HepG2 (cell line): ENCODE results near the gene SLC26A5. TPM values are rescaled to one million over a fixed set of nuclear protein-coding genes. Genes with fewer than 3 reads are reported as not detected.

ENCODE experiments used
- ASH2L ChIP-seq: fragments of 300-600, 200-600 bp; sonication (generic); IDR thresholded peaks from 2 replicates; pipeline ENCODE4 v1.7.0; 2017; ENCODE audit warnings: low read depth, mild to moderate bottlenecking, moderate library complexity, mixed read lengths, low read length; ENCODE audit not compliant: insufficient read length
- DDIT3 ChIP-seq: sonication (generic); formaldehyde crosslinking; IDR thresholded peaks from 2 replicates; pipeline ENCODE4 v1.4.0; 2020; ENCODE audit warnings: mild to moderate bottlenecking, missing genetic modification reagents
- DMAP1 ChIP-seq: IDR thresholded peaks from 2 replicates; pipeline ENCODE4 v1.6.1; 2016
- ELK4 ChIP-seq: sonication (generic); formaldehyde crosslinking; IDR thresholded peaks from 2 replicates; pipeline ENCODE4 v1.9.0; 2021; ENCODE audit warnings: missing genetic modification reagents, borderline replicate concordance
- GATAD2A ChIP-seq: IDR thresholded peaks from 2 replicates; pipeline ENCODE4 v1.6.1; 2016
- KLF11 ChIP-seq: IDR thresholded peaks from 2 replicates; pipeline ENCODE4 v1.6.1; 2016; ENCODE audit warnings: missing compliant biosample characterization
- LCORL ChIP-seq, 2 experiments: fragments of 450-650 bp in 1 of 2; sonication (generic) in 1 of 2; formaldehyde crosslinking in 1 of 2; IDR thresholded peaks; 2 replicates each; pipeline versions ENCODE4 v1.5.0 to v1.6.1; 2017 to 2020; ENCODE audit warnings: antibody characterized with exemption in 1 of 2, missing genetic modification reagents in 1 of 2
- NR0B2 ChIP-seq: sonication (generic); formaldehyde crosslinking; IDR thresholded peaks from 2 replicates; pipeline ENCODE4 v1.4.0; 2020; ENCODE audit warnings: mild to moderate bottlenecking, missing genetic modification reagents
- PAWR ChIP-seq: sonication (generic); formaldehyde crosslinking; IDR thresholded peaks from 2 replicates; pipeline ENCODE4 v1.4.0; 2020; ENCODE audit warnings: missing genetic modification reagents, mild to moderate bottlenecking, borderline replicate concordance
- PPARG ChIP-seq: conservative IDR thresholded peaks from 2 replicates; pipeline ENCODE4 v1.6.1; 2016; ENCODE audit warnings: missing biosample characterization, missing genetic modification reagents
- SATB2 ChIP-seq: sonication (generic); formaldehyde crosslinking; IDR thresholded peaks from 2 replicates; pipeline ENCODE4 v1.5.0; 2020; ENCODE audit warnings: missing genetic modification reagents
- SIN3A ChIP-seq: IDR thresholded peaks from 2 replicates; pipeline ENCODE4 v1.6.1; 2011; ENCODE audit warnings: low read depth, mild to moderate bottlenecking, control low read depth, low read length, borderline replicate concordance
- TGIF2 ChIP-seq: IDR thresholded peaks from 2 replicates; pipeline ENCODE4 v1.6.1; 2016; ENCODE audit warnings: control low read depth, missing compliant biosample characterization
- ZBTB21 ChIP-seq: sonication (generic); formaldehyde crosslinking; IDR thresholded peaks from 2 replicates; pipeline ENCODE4 v1.4.0; 2020; ENCODE audit warnings: missing genetic modification reagents
- ZNF143 ChIP-seq: sonication (generic); formaldehyde crosslinking; IDR thresholded peaks from 2 replicates; pipeline ENCODE4 v1.4.0; 2020; ENCODE audit warnings: missing genetic modification reagents
- ZNF253 ChIP-seq: sonication (generic); formaldehyde crosslinking; IDR thresholded peaks from 2 replicates; pipeline ENCODE4 v1.8.0; 2022; ENCODE audit warnings: mild to moderate bottlenecking, missing genetic modification reagents, borderline replicate concordance
- ZNF282 ChIP-seq: fragments of 450-650 bp; IDR thresholded peaks from 2 replicates; pipeline ENCODE4 v1.6.1; 2018; ENCODE audit not compliant: partially characterized antibody
- ZNF333 ChIP-seq: sonication (generic); formaldehyde crosslinking; IDR thresholded peaks from 2 replicates; pipeline ENCODE4 v1.4.0; 2020; ENCODE audit warnings: mild to moderate bottlenecking, missing genetic modification reagents, borderline replicate concordance
- ZNF615 ChIP-seq: sonication (generic); formaldehyde crosslinking; IDR thresholded peaks from 2 replicates; pipeline ENCODE4 v1.5.0; 2020; ENCODE audit warnings: mild to moderate bottlenecking, missing genetic modification reagents, borderline replicate concordance
- ZNF891 ChIP-seq: sonication (generic); formaldehyde crosslinking; IDR thresholded peaks from 2 replicates; pipeline ENCODE4 v1.5.0; 2020; ENCODE audit warnings: mild to moderate bottlenecking, missing genetic modification reagents
- polyA plus RNA-seq, 8 experiments: library from polyadenylated mRNA; depleted of rRNA in 3 of 8; stranded (reverse) in 7 of 8; unstranded in 1 of 8; fragments of >200 nt; fragmentation: Illumina TruSeq in 4 of 8; extraction: Trizol in 4 of 8; gene quantifications; 2 replicates each; pipeline versions ENCODE4 v1.2.1 to v1.2.3, GENCODE V29; 2011 to 2016; ENCODE audit warnings: low read depth in 4 of 8, missing spikeins in 1 of 8, mixed read lengths in 1 of 8; ENCODE audit not compliant: insufficient read depth in 1 of 8
- total RNA-seq, 5 experiments: library from RNA; depleted of rRNA; stranded (reverse); fragments of >200 nt; fragmentation: Illumina TruSeq; extraction: Trizol; gene quantifications; 2 replicates each; pipeline ENCODE4 v1.2.3, GENCODE V29; 2016; ENCODE audit warnings: low read depth in 1 of 5
- TF ChIP-seq, protein P1 (sequence below): sonication (generic); formaldehyde crosslinking; IDR thresholded peaks from 2 replicates; pipeline ENCODE4 v1.4.0; 2020; ENCODE audit warnings: missing genetic modification reagents
- TF ChIP-seq, protein P2 (sequence below): sonication (generic); formaldehyde crosslinking; IDR thresholded peaks from 2 replicates; pipeline ENCODE4 v1.5.0; 2020; ENCODE audit warnings: mild to moderate bottlenecking, missing genetic modification reagents
- TF ChIP-seq, protein P3 (sequence below): IDR thresholded peaks from 2 replicates; pipeline ENCODE4 v1.6.1; 2018; ENCODE audit warnings: missing genetic modification reagents, mild to moderate bottlenecking, missing compliant biosample characterization

The SLC26A5 gene
- total and polyA plus RNA-seq, 2 of the 13 experiments (the other 11 are each of a cell fraction or from before 2014, with no cell fraction given) = 0.08 to 0.11 TPM

DNA sequence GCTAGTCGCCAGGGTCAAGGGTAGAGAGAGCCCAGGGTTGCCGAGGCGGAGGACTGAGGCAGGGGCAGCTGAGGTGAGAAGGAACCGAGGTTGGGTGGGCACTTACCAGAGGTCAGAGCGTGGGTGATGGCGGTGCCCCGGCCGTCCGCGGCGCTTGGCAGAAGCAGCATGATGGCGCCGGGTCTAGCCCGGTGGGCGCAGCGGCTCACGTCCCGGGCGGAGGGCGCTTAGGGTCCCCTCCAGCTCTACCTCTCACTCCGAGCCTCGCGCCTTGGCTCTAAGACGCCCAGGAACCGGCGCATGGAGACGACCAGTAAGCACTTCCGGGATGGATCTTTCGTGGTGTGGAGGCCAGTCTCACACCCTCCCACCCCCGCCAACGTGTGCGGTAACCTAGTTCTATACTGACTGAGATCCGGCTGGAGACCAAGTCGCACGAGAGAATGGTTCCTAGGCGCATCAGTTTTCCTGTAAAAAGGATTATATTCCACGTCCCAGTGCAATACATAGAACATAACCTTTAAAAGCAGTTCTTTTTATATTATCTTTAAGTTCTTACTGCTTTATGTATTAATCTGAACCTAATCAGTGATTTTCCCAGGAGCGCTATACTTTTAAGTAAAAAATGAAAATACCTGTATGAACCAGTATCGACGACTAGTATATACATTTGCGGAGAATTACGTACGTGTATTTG is 101.4 kb downstream of the SLC26A5 start, which contains the start of gene DNAJC2 (continued):
- TF ChIP-seq NR0B2 (CRISPR knock-in tag) = no peak; the same call in 1 of the 2 replicates
- peak; percentile 97; the same call in 1 of the 2 replicates for TF ChIP-seq KLF11 (CRISPR knock-in tag)
- TF ChIP-seq, protein P1, sequence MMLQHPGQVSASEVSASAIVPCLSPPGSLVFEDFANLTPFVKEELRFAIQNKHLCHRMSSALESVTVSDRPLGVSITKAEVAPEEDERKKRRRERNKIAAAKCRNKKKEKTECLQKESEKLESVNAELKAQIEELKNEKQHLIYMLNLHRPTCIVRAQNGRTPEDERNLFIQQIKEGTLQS (CRISPR knock-in tag) = 0 out of 2 replicates have a peak, but pooled peaks have one; percentile 45
- TF ChIP-seq DDIT3 (CRISPR knock-in tag) = no peak
- TF ChIP-seq ZNF615 (CRISPR knock-in tag) = no peak
- peak; percentile 99 for TF ChIP-seq DMAP1 (CRISPR knock-in tag)
- no peak for TF ChIP-seq LCORL (IDR thresholded peaks at IDR 0.05)
- TF ChIP-seq LCORL (CRISPR knock-in tag; IDR thresholded peaks at IDR 0.05) = peak; percentile 73
- no peak for TF ChIP-seq ZBTB21 (CRISPR knock-in tag)
- peak; percentile 81; the same call in 1 of the 2 replicates for TF ChIP-seq ZNF253 (CRISPR knock-in tag)
- TF ChIP-seq ELK4 (CRISPR knock-in tag) = no peak
- peak; percentile 64; the same call in 1 of the 2 replicates for TF ChIP-seq ZNF143 (CRISPR knock-in tag)
- peak; percentile 97 for TF ChIP-seq TGIF2 (CRISPR knock-in tag)
- TF ChIP-seq ASH2L = peak; percentile 96
- no peak for TF ChIP-seq ZNF282
- TF ChIP-seq PAWR (CRISPR knock-in tag) = 0 out of 2 replicates have a peak, but pooled peaks have one; percentile 57
- TF ChIP-seq PPARG = no peak; the same call in none of the 2 replicates
- TF ChIP-seq, protein P2, sequence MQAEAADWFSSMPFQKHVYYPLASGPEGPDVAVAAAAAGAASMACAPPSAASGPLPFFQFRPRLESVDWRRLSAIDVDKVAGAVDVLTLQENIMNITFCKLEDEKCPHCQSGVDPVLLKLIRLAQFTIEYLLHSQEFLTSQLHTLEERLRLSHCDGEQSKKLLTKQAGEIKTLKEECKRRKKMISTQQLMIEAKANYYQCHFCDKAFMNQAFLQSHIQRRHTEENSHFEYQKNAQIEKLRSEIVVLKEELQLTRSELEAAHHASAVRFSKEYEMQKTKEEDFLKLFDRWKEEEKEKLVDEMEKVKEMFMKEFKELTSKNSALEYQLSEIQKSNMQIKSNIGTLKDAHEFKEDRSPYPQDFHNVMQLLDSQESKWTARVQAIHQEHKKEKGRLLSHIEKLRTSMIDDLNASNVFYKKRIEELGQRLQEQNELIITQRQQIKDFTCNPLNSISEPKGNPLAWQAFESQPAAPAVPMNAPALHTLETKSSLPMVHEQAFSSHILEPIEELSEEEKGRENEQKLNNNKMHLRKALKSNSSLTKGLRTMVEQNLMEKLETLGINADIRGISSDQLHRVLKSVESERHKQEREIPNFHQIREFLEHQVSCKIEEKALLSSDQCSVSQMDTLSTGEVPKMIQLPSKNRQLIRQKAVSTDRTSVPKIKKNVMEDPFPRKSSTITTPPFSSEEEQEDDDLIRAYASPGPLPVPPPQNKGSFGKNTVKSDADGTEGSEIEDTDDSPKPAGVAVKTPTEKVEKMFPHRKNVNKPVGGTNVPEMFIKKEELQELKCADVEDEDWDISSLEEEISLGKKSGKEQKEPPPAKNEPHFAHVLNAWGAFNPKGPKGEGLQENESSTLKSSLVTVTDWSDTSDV (CRISPR knock-in tag) = no peak
- peak; percentile 59 for TF ChIP-seq GATAD2A
- no peak for TF ChIP-seq ZNF333
- TF ChIP-seq SIN3A = peak; percentile 98
- 0 out of 2 replicates have a peak, but pooled peaks have one; percentile 58 for TF ChIP-seq SATB2 (CRISPR knock-in tag)
- peak; percentile 81; the same call in 1 of the 2 replicates for TF ChIP-seq ZNF891 (CRISPR knock-in tag)
- TF ChIP-seq, protein P3, sequence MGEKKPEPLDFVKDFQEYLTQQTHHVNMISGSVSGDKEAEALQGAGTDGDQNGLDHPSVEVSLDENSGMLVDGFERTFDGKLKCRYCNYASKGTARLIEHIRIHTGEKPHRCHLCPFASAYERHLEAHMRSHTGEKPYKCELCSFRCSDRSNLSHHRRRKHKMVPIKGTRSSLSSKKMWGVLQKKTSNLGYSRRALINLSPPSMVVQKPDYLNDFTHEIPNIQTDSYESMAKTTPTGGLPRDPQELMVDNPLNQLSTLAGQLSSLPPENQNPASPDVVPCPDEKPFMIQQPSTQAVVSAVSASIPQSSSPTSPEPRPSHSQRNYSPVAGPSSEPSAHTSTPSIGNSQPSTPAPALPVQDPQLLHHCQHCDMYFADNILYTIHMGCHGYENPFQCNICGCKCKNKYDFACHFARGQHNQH (CRISPR knock-in tag) = peak; percentile 95
